ENCODE measurements around the gene ZNF268.

DNA sequence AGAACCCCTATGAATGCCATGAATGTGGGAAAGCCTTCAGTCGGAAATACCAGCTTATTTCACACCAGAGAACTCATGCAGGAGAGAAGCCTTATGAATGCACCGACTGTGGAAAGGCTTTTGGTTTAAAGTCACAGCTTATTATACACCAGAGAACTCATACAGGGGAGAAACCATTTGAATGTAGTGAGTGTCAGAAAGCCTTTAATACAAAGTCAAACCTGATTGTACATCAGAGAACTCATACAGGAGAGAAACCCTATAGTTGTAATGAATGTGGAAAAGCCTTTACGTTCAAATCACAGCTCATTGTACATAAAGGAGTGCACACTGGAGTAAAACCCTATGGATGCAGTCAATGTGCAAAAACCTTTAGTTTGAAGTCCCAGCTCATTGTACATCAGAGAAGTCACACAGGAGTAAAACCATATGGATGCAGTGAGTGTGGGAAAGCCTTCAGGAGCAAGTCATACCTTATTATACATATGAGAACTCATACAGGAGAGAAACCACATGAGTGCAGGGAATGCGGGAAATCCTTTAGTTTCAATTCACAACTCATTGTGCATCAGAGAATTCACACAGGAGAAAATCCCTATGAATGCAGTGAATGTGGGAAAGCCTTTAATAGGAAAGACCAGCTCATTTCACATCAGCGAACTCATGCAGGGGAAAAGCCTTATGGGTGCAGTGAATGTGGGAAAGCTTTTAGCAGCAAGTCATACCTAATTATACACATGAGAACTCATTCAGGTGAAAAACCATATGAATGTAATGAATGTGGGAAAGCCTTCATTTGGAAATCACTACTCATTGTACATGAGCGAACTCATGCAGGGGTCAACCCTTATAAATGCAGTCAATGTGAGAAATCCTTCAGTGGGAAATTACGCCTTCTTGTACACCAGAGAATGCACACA lies 22.3 kb downstream of the ZNF268 start:
- TF ChIP-seq, protein P1, sequence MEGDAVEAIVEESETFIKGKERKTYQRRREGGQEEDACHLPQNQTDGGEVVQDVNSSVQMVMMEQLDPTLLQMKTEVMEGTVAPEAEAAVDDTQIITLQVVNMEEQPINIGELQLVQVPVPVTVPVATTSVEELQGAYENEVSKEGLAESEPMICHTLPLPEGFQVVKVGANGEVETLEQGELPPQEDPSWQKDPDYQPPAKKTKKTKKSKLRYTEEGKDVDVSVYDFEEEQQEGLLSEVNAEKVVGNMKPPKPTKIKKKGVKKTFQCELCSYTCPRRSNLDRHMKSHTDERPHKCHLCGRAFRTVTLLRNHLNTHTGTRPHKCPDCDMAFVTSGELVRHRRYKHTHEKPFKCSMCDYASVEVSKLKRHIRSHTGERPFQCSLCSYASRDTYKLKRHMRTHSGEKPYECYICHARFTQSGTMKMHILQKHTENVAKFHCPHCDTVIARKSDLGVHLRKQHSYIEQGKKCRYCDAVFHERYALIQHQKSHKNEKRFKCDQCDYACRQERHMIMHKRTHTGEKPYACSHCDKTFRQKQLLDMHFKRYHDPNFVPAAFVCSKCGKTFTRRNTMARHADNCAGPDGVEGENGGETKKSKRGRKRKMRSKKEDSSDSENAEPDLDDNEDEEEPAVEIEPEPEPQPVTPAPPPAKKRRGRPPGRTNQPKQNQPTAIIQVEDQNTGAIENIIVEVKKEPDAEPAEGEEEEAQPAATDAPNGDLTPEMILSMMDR (tag by site-specific recombination; IDR thresholded peaks at IDR 0.05) = no peak
- TF ChIP-seq ZNF664 (tag by site-specific recombination; IDR thresholded peaks at IDR 0.05) (no peak), ZFP37 (tag by site-specific recombination; IDR thresholded peaks at IDR 0.05) (no peak), ZNF514 (tag by site-specific recombination; IDR thresholded peaks at IDR 0.05) (no peak), ZBTB7A (tag by site-specific recombination; IDR thresholded peaks at IDR 0.05; ENCODE audit: low read depth) (no peak), ZNF571 (tag by site-specific recombination; IDR thresholded peaks at IDR 0.05) (no peak), ZNF394 (tag by site-specific recombination; IDR thresholded peaks at IDR 0.05; ENCODE audit: borderline replicate concordance) (no peak), ZNF558 (tag by site-specific recombination; IDR thresholded peaks at IDR 0.05) (no peak), ZNF585B (tag by site-specific recombination; IDR thresholded peaks at IDR 0.05) (no peak), ZNF561 (tag by site-specific recombination; IDR thresholded peaks at IDR 0.05; ENCODE audit: borderline replicate concordance) (no peak), MZF1 (tag by site-specific recombination; IDR thresholded peaks at IDR 0.05; ENCODE audit: borderline replicate concordance) (no peak)
- TF ChIP-seq, protein P2, sequence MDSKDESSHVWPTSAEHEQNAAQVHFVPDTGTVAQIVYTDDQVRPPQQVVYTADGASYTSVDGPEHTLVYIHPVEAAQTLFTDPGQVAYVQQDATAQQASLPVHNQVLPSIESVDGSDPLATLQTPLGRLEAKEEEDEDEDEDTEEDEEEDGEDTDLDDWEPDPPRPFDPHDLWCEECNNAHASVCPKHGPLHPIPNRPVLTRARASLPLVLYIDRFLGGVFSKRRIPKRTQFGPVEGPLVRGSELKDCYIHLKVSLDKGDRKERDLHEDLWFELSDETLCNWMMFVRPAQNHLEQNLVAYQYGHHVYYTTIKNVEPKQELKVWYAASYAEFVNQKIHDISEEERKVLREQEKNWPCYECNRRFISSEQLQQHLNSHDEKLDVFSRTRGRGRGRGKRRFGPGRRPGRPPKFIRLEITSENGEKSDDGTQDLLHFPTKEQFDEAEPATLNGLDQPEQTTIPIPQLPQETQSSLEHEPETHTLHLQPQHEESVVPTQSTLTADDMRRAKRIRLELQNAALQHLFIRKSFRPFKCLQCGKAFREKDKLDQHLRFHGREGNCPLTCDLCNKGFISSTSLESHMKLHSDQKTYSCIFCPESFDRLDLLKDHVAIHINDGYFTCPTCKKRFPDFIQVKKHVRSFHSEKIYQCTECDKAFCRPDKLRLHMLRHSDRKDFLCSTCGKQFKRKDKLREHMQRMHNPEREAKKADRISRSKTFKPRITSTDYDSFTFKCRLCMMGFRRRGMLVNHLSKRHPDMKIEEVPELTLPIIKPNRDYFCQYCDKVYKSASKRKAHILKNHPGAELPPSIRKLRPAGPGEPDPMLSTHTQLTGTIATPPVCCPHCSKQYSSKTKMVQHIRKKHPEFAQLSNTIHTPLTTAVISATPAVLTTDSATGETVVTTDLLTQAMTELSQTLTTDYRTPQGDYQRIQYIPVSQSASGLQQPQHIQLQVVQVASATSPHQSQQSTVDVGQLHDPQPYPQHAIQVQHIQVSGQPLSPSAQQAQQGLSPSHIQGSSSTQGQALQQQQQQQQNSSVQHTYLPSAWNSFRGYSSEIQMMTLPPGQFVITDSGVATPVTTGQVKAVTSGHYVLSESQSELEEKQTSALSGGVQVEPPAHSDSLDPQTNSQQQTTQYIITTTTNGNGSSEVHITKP (tag by site-specific recombination; IDR thresholded peaks at IDR 0.05) = no peak
- TF ChIP-seq, protein P3, sequence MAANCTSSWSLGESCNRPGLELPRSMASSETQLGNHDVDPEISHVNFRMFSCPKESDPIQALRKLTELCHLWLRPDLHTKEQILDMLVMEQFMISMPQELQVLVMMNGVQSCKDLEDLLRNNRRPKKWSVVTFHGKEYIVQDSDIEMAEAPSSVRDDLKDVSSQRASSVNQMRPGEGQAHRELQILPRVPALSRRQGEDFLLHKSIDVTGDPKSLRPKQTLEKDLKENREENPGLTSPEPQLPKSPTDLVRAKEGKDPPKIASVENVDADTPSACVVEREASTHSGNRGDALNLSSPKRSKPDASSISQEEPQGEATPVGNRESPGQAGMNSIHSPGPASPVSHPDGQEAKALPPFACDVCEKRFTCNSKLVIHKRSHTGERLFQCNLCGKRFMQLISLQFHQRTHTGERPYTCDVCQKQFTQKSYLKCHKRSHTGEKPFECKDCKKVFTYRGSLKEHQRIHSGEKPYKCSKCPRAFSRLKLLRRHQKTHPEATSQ (tag by site-specific recombination; IDR thresholded peaks at IDR 0.05) = no peak
- TF ChIP-seq, protein P4, sequence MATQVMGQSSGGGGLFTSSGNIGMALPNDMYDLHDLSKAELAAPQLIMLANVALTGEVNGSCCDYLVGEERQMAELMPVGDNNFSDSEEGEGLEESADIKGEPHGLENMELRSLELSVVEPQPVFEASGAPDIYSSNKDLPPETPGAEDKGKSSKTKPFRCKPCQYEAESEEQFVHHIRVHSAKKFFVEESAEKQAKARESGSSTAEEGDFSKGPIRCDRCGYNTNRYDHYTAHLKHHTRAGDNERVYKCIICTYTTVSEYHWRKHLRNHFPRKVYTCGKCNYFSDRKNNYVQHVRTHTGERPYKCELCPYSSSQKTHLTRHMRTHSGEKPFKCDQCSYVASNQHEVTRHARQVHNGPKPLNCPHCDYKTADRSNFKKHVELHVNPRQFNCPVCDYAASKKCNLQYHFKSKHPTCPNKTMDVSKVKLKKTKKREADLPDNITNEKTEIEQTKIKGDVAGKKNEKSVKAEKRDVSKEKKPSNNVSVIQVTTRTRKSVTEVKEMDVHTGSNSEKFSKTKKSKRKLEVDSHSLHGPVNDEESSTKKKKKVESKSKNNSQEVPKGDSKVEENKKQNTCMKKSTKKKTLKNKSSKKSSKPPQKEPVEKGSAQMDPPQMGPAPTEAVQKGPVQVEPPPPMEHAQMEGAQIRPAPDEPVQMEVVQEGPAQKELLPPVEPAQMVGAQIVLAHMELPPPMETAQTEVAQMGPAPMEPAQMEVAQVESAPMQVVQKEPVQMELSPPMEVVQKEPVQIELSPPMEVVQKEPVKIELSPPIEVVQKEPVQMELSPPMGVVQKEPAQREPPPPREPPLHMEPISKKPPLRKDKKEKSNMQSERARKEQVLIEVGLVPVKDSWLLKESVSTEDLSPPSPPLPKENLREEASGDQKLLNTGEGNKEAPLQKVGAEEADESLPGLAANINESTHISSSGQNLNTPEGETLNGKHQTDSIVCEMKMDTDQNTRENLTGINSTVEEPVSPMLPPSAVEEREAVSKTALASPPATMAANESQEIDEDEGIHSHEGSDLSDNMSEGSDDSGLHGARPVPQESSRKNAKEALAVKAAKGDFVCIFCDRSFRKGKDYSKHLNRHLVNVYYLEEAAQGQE (tag by site-specific recombination; IDR thresholded peaks at IDR 0.05) = no peak

Measured in HEK293 (cell line).